ENCODE results near the gene NUP62.
"Not testable (repeated sequence)": the region's sequence is repeated elsewhere in the genome, so short reads cannot be mapped to it uniquely, and the experiment has no call there.

Gene NUP62

GRCh38 chr19:49952479-49952836, 23.2 kb upstream of the NUP62 start:
- no peak for DNase-seq (ENCODE audit: low read depth, low spot score)
- H3K4me3 ChIP-seq (ENCODE audit: low read depth, low read length) = no peak overlapping the region
- in situ Hi-C loops (cut with HindIII; ENCODE audit: low sequenced_read_pairs) = no loop called here
- no peak for TF ChIP-seq CTCF (IDR thresholded peaks at IDR 0.05; ENCODE audit: low read depth, low read length)

DNA sequence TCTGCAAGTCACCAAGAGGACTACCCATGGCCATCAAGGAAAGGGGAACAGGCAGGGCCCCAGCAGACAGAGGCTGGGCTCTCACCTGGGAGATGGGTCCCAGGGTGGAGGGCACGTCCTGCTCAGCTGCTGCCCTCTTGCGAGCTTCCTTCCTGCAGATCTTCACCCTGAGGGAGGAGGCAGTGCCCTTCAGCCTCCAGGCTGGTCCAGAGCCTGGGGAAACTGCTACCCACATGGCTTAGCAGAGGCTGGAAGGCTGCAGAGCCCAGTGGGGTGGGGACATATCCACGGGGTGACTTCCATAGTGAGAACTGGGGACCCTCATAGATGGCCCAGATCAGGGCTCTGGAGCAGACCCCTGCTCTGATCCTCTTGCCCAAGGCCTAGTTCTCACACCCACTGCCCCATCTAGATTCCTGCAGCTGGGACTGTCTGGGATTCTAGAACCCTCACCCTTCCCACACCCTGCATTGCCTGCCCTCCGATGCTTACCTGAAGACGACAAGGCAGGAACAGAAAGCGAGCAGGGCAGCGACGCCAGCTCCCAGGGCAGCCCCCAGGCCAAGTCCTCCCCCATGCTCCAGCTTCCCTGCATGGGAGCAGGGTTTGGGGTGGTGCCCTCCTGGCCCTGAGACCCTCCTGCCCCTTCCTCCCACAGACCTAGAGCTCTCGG, 22.6 kb upstream of the NUP62 start:
- H3K4me3 ChIP-seq (ENCODE audit: low read depth, low read length) = no peak overlapping the region
- in situ Hi-C loops (cut with HindIII; ENCODE audit: low sequenced_read_pairs) = no loop called here
- no peak for TF ChIP-seq CTCF (IDR thresholded peaks at IDR 0.05; ENCODE audit: low read depth, low read length)
- DNase-seq (ENCODE audit: low read depth, low spot score) = no peak

DNA sequence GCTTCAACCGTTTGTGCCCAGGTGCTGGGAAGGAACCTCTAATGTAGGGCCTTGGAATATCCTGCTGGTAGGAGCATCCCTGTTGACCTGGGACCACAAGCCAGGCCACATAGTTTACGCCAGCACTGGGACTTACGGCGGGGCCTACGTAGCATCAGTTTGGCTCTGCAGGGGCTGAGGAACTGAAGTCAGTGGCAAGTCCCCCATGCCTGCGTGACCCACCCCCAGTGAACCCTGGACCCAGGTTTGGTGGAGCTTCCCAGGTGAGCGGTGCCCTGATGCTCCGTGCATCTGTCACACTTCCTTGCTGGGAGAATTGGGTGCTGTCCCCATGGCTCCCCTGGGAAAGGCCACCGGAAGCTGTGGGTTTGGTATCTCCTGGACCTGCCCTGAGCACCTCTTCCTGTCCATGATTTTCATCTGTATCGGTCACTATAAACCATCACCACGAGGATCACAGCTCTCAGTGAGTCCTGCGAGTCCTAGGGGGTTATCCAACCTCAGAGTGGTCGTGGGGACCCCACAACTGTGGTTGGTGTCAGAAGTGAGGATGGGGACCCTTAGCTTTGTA, 21.7 kb upstream of the NUP62 start:
- in situ Hi-C loops (cut with HindIII; ENCODE audit: low sequenced_read_pairs) = no loop called here
- no peak for DNase-seq (ENCODE audit: low read depth, low spot score)
- no peak overlapping the region for H3K4me3 ChIP-seq (ENCODE audit: low read depth, low read length)
- no peak for TF ChIP-seq CTCF (IDR thresholded peaks at IDR 0.05; ENCODE audit: low read depth, low read length)

GRCh38 chr19:49950590-49950948, 21.3 kb upstream of the NUP62 start:
- no peak for TF ChIP-seq CTCF (IDR thresholded peaks at IDR 0.05; ENCODE audit: low read depth, low read length)
- no peak for DNase-seq (ENCODE audit: low read depth, low spot score)
- H3K4me3 ChIP-seq (ENCODE audit: low read depth, low read length) = no peak overlapping the region
- in situ Hi-C loops (cut with HindIII; ENCODE audit: low sequenced_read_pairs) = no loop called here

DNA sequence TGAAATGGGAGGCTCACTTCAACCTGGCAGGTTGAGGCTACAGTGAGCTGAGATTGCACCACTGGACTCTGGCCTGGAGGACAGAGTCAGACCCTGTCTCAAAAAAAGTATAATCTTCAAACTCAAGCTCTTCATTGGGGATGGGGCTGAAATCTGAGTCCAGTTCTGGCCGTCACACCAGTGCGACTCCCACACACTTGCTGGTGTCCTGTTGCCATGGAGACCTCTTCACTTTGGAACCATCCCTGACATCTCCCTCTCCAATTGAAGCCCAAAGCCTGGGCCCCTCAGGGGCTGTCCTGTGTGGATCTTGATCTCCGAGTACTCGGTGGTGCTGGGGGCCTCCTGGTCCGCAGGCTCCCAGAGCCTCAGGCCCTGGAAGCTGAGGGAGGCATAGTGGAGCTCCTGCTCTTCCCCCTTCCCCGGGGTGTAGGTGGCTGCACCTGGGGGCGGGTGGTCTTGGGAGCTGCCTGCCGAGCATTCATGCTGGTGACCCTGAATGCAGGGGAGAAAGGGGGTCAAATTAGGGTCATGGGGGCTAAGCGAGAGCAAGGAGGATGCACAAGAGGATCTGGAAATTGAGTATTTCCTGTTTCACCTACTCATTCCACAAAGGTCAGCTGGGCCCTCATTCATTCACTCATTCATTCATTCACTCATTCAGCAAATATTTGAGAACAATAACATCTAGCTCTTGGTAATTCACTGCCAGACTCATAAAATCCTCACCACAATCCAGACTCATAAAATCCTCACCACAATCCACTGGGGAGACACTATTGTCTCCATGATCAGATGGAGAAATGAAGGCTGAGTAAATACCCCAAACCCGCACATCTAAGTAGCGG, 20.7 kb upstream of the NUP62 start:
- no peak overlapping the region for H3K4me3 ChIP-seq (ENCODE audit: low read depth, low read length)
- no peak for TF ChIP-seq CTCF (IDR thresholded peaks at IDR 0.05; ENCODE audit: low read depth, low read length)
- in situ Hi-C loops (cut with HindIII; ENCODE audit: low sequenced_read_pairs) = no loop called here
- no peak for DNase-seq (ENCODE audit: low read depth, low spot score)

GRCh38 chr19:49946415-49946814, 17.1 kb upstream of the NUP62 start:
- in situ Hi-C loops (cut with HindIII; ENCODE audit: low sequenced_read_pairs) = no loop called here
- no peak for DNase-seq (ENCODE audit: low read depth, low spot score)
- no peak for TF ChIP-seq CTCF (IDR thresholded peaks at IDR 0.05; ENCODE audit: low read depth, low read length)
- no peak overlapping the region for H3K4me3 ChIP-seq (ENCODE audit: low read depth, low read length)

- in situ Hi-C loops (cut with HindIII; ENCODE audit: low sequenced_read_pairs); DNase-seq (ENCODE audit: low read depth, low spot score); H3K4me3 ChIP-seq (ENCODE audit: low read depth, low read length): not testable (repeated sequence)
Measured at GRCh38 chr19:49944567-49944966, 15.3 kb upstream of the NUP62 start.

All from astrocyte of the spinal cord (primary cell).